GM20431 (cell line): Measurements from ENCODE around the gene CUL7.
"Not testable (repeated sequence)": the region's sequence is repeated elsewhere in the genome, so short reads cannot be mapped to it uniquely, and the experiment has no call there.

Experiments
- in situ Hi-C: fragments of 300-500 bp; cut with MseI, MboI; formaldehyde crosslinking; loops from one replicate; pipeline ENCODE4 v1.15.0; 2020; ENCODE audit warnings: low sequenced_read_pairs; ENCODE audit not compliant: unreplicated experiment

The CUL7 gene

DNA sequence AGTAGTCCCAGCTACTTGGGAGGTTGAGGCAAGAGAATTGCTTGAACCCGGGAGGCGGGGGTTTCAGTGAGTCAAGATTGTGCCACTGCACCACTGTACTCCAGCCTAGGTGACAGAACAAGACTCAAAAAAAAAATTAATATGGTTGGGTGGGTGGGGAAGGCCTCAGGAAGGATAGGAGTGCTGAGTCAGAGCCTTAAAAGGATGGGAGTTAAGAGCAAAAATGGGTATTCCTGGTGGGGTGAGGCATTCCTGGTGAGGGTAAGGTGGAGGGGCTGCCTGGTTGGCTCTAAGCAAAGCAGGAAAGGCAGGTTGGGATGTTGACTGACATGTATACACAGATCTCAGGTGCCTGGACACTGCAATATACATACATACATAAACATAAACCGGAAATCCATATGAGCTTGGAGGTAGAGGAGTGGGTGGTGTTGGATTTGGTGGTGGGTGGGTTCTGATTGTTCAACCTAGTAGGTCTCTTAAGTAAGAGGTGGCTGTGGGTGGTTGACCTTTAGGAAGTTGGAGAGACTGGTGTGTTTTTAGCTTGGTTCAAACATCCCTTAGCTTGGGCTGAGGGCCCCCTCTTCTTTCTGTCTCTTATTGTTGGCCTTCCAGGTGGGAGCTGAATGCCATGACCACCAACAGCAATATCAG lies 33.5 kb downstream of the CUL7 start:
- in situ Hi-C loops = no loop called here

DNA sequence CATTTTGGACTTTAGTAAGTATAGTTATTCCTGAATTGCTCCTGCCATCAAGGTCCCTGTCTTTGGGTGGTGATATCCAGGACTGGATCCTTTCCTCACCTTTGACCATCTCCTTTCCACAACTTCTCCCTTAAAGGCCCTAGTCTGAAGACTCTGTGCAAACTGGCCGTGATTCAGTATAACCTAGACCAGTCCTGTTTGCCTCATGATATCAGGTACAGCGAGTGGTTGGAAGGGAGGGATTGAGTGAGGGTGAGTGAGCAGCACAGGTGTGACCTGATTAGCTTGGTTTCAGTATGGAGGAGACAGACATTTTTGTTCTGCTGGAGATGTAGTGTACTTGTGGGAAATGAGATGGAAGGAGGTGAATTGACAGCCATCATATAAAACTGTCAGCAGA lies 34.5 kb downstream of the CUL7 start:
- in situ Hi-C loops = no loop called here

DNA sequence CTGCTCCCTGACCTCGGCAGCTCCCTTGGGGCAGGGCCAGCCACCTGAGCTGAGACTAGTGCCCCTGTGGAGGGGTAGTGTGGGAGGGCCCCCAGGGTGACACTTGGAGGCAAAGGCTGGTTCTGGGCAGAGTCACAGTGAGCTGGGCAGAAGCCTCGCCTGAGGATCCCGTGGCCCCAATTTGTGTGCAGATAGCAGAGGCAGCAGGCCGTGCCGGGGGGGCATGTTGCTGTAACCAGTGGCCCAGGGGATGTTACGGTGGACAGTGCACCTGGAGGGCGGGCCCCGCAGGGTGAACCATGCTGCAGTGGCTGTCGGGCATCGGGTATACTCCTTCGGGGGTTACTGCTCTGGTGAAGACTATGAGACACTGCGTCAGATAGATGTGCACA lies 36.7 kb downstream of the CUL7 start:
- in situ Hi-C loops = no loop called here

DNA sequence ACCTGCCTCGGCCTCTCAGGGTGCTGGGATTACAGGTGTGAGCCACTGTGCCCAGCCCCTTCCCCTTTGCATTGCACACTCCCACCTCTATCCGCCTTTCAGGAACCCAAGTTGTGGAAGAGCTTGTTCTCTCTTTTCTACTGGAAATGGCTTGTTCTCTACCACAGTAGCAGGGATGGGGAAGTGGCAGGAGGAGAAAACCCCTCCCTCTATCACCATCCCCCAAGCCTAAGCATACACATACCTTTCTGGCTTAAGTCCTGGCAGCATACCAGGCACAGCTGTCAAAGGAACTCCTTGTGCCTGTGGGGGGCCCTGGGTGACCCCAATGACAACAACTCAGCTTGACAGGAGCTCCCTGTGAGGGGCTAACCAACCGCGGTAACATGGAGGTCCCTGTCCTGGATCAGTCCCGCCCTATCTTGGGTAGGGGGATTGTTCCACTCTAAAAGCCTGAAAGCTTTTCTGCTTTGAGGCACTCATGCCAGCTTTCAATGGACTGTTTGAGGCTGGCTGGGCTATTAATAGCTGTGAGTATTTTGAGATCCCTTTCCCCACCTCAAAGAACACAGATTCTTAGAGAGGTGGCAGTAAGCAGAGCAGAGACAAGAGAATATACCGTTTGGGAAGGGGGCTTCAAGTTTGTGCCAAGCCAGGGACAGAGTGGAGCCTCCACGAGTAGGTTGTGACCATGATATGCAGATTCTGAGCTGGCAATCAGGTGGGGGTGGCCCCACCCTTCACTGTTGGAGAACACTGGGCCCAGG lies 37.3 kb downstream of the CUL7 start:
- in situ Hi-C loops = no loop called here

DNA sequence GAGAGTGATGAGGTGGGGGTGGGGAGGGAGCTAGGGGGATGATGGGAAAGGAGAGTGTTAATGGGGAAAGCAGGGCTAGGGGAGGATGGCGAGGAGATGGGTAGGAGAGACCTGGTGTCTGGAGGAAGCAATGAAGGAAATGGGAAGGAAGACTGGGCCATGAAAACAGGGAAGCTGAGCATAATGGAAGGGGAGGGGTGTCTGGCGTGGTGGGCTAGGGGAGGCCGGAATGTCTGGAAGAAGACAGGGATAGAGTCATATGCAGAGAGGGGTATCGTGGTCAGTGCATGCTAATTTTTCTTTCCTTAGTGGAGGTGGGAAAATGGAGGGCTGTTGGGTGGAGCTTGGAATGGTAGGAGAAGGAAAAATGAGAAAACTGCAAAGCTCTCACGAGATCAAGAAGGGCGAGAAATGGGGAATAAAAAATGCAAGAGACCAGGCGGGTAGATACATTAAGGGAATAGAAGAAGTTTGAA lies 39.2 kb downstream of the CUL7 start:
- in situ Hi-C loops = no loop called here

DNA sequence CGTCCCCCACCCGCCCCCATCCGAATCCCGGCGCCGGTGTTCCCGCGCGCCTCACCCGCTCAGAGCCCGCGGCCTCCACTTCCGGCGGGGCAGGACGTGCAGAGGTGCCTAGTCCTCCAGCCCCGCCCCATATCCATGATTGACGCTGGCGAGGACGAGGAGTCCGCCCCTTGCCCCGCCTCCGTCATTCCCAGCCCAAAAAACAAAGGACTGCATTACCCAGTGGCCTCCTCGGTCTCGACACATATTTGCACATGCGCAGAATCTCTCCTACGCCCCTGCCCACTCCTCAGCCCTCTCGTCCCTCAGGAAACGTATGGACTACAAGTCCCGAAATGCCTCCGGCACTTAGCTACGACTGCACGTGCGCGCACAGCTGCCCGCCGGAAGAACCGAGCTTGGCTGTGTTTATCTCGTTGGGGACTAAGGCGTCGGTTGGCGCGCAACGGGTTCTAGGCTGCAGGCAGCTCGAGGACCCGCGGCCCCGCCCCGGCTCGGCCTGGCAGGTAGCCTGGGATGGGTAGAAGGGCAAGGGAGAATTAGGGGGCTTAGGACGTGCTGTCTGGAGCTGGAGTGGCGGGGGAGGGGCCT lies 39.7 kb downstream of the CUL7 start, which contains the start of the genes KLHDC3 and MEA1:
TSS of gene KLHDC3 (plus strand) at position 407 of the 591 bp plus-strand sequence. CDS start 2,944 bp downstream, outside the sequence.
TSS of gene MEA1 (minus strand) at position 104 of the 591 bp plus-strand sequence. CDS start 133 bp downstream, outside the sequence.
- in situ Hi-C loops = no loop called here

DNA sequence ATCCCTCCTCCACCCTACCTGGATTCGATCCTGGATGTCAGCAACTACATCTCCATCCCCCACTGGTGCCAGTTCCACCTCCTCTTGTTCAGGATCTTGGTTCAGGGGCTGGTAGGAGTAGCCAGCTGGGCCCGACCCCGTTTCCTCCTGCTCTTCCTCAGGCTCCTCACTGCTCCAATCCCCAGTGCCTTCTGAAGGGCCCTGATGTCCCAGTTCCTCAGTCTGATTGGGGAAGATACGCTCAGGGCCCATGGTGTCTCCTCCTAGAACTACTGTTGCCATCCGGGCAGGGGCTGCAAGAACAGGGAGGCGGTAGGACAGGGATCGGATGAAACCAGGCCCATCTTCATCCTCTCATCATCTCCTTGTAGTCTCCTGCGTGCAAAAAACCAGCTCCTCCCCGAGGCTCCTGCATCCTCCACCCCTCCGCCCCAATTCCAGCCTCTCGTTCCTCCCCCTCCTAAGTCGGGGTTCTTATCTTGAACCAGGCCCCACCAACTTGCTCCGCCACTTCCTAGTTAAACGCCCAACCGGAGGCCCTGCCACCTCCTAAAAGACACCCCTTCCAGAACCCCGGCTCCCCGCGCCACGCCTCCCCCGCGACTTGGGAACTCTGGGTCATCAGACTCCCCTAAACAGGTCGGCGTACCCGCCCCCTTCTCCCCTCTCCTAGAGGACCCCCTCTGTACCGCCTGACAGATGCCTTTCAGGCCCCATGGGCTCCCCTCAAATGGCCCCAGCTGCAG lies 40.4 kb downstream of the CUL7 start:
- in situ Hi-C loops = no loop called here

DNA sequence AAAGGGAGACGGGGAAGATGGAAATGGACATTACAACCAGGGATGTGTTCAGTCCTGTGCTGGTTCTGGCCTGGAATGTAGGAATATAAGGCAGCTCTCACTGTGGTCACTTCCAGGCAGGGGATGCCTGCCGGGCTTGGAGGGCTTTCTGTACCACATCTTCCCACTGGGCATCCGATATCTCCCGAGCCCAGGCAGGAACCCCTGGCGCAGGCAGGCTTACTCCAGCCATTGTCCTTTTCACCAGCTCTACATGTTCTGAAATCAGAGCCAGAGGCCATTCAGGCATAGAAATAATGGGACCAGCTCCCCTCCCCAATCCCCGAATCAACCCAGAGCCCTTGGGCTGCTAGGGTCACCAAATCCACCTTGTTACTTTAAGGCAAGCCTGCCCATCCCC lies 41.3 kb downstream of the CUL7 start:
- in situ Hi-C loops = no loop called here

DNA sequence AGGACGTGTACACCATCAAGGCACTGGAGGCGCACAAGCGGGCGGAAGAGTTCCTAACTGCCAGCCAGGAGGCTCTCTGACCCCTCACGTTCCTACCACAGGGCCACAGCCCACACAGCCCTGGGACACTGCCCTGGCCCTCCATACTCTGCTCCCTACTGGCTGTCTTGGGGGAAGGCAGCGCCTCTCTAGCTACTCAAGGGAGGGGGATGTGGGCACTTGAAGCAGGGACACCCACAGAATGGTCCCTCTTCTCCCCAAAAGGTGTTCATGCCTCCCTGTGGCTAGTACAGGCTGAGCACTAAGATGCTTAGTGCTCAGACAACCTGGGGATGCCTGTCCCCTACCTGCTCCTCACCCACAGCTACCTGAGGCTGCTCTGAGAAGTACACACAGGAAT lies 42.4 kb downstream of the CUL7 start:
- in situ Hi-C loops = no loop called here

DNA sequence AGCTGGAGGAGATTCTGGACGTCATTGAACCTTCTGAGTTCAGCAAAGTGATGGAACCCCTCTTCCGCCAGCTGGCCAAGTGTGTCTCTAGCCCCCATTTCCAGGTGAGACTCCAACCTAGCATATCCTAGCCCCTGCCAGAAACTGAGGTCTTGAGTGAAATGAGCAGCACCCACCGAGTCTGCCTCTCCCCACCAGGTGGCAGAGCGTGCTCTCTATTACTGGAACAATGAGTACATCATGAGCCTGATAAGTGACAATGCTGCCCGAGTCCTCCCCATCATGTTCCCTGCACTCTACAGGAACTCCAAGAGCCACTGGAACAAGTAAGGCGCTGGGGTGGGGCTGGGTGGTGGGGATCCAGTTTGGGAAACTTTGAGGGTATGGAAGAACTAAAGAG lies 44.5 kb downstream of the CUL7 start:
- in situ Hi-C loops = no loop called here

DNA sequence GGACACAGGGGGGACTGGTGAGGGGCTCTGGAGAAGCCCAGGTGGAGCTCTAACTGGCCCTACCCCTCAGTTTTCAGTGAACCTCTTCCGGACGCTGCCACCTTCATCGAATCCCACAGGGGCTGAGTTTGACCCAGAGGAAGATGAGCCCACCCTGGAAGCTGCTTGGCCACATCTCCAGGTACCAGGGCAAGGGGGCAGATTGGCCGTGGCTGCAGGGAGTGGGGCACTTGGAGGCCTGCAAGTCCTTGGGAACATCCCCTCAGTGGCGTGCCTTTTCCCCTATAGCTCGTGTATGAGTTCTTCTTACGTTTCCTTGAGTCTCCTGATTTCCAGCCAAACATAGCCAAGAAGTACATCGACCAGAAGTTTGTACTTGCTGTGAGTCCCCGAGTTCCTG lies 46.5 kb downstream of the CUL7 start:
- in situ Hi-C loops = no loop called here

DNA sequence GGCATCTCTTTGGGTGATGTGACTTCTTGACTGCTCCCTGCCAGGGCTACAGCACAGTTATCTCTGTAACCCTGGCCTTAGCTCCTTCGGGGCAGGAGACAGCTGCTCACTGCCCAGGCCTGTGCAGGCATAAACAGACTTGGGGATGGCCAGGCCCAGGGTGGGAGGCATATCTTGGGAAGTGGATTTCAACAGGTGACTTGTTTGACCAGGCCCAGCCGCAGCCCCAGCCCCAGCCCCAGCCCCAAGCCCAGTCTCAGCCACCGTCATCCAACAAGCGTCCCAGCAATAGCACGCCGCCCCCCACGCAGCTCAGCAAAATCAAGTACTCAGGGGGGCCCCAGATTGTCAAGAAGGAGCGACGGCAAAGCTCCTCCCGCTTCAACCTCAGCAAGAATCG lies 47.4 kb downstream of the CUL7 start:
- in situ Hi-C loops = no loop called here

DNA sequence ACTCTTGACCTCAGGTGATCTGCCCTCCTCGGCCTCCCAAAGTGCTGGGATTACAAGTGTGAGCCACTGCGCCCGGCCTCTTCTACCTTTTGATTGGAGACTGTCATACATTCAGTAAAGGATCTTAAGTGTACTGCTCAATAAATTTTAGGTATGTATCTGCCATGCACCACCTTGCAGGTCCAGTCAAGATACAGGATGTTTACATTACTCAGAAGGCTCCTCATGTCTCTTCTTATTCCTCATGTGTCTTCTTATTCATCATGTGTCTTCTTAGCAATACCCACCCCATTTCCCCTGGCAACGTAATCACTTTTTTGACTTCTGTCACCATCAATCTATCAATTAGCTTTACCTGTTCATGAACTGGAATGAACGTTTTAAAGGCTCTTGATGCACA lies 47.8 kb downstream of the CUL7 start:
- in situ Hi-C loops = no loop called here

DNA sequence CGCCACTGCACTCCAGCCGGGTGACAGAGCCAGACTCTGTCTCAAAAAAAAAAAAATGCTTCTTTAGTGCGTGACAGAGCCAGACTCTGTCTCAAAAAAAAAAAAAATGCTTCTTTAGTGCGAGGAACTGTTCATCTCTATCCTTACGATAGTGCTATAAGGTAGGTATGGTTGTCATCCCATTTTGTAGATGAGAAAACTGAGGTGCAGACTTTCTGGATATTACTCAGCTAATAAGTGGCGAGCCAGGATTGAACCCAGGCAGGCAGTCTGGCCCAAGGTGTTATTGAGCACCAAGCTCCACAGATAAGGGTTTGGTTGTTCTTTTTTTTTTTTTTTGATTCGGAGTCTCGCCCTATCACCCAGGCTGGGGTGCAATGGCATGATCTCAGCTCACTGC lies 51.8 kb downstream of the CUL7 start:
- in situ Hi-C loops = no loop called here

DNA sequence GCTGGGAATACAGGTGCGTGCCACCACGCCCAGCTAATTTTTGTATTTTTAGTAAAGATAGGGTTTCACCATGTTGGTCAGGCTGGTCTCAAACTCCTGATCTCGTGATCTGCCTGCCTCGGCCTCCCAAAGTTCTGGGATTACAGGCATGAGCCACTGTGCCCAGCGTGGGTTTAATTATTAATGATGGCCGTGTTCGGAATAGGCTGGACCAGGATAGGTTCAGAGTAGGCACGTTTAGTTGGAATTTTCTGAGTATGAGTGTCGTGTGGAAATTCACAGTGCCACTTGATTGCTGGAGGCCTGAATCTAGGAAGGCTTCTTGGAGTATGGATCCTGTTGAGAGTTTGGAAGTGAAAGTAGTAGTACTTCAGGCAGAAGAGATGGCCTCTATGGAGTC lies 55.4 kb downstream of the CUL7 start:
- in situ Hi-C loops = not testable (repeated sequence)

DNA sequence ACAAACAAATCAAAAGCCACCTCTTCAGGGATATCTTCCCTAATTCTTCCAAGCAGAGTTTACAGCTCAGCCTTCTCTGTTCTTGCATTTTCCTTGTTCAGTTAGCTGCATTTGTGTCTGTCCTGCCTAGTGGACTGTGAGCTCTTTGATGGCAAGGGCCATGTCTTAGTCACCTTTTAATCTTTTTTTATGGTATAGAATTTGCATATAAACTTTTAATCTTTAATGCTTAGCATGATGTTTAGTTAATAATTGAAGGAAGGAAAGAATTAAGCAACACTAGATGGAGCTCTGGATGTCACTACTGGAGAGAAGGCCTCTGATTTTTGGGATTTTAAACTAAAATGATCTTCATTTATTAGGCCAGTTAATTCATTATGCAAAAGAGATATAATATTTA lies 57.1 kb downstream of the CUL7 start:
- in situ Hi-C loops = no loop called here

DNA sequence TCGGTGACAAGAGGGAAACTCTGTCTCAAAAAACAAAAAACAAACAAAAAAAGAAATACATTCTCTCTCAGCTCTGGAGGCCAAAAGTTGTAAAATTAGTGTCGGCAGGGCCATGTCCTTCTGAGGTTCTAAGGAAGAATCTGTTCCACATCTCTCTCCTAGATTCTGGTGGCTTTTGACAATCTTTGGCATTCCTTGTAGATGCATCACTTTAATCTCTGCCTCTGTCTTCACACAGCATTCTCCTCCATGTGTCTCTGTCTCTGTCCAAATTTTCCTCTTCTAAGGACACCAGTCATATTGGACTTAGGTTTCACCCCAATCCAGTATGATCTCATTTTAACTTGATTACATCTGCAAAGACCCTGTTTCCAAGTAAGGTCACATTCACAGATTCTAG lies 60.2 kb downstream of the CUL7 start:
- in situ Hi-C loops = no loop called here

DNA sequence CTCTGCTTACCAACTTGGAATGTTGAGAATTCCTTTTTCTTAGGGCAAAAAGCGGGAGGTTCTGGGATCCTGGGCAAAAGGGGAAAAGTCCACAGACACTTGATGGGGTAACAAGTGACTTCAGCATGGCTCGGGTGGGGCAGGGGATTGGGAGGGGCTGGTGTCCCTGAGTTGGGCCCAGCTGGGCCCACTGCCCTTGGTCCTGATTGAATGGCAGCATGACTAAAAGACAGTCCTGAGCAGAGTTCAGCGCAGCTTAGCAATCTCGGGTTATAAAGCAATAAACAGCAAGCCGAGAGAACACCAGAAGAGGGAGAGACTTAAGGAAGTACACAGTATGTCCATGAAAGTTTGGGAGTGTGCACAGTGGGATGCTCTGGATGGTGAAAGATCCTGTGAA lies 63.7 kb downstream of the CUL7 start:
- in situ Hi-C loops = no loop called here

DNA sequence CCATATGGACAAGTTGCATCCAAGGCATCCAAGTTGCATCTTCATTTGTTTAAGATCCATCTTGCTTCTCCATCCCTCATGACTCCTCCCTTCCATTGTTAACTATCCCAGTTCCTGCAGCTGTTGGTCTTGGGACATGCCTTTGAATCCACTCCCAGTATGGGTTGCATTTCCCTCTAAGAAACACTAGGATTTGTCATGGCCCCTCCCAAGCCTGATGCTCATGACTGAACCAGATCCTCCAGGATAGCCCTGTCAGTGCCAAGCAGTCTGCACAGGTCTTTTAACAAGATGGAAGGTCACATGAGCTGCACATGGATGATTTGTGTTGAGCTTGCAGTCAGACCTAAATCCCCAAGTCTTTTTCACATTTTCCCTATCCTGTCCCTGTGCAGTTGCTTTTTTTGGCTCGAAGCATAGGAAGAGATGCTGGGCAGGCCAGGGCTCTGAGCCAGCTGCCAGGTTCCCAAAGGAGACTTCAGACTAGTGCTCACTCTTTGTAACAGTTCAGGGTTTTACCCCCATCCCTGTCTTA lies 65.1 kb downstream of the CUL7 start:
- in situ Hi-C loops = no loop called here
